Panc1 (cell line): ENCODE data around the gene HYAL1. TPM values are rescaled to one million over a fixed set of nuclear protein-coding genes. Genes with fewer than 3 reads are reported as not detected.

Experiments used
- ATAC-seq: fragments of 200-7000 bp; cut with Tn5 transposase; 2 replicates; pipeline ENCODE4 v1.9.1; 2020; ENCODE audit warnings: mild to moderate bottlenecking, moderate library complexity
- BruUV-seq: library from RNA; stranded (reverse); fragments of 400-500 nt; replicated peaks from 2 replicates; lab custom pipeline; 2021; lab: Mats Ljungman, UMichigan
- CTCF ChIA-PET: fragments of 300-600 bp; sonication (Branson Sonifier 250); formaldehyde crosslinking; loops from one replicate; lab custom pipeline; 2022; ENCODE audit warnings: antibody characterized with exemption; lab: Charles Lee
- POLR2A ChIA-PET: fragments of 300-600 bp; sonication (Branson Sonifier 250); formaldehyde crosslinking; loops from one replicate; lab custom pipeline; 2022; ENCODE audit warnings: antibody characterized with exemption; lab: Charles Lee
- DNase-seq: peaks from one replicate; pipeline ENCODE4 v3.0.0-alpha.2; 2010; ENCODE audit warnings: low read depth, low spot score
- H3K27ac ChIP-seq: 2 replicates; pipeline ENCODE4 v1.5.1; 2011; ENCODE audit warnings: mild to moderate bottlenecking, low read length, inconsistent platforms
- H3K27me3 ChIP-seq: fragments of 200-500 bp; sonication (Bioruptor generic); 2 replicates; pipeline ENCODE4 v1.6.0; 2014; ENCODE audit warnings: low read length, inconsistent platforms; ENCODE audit not compliant: control insufficient read depth, insufficient read depth
- H3K36me3 ChIP-seq: fragments of 200-500 bp; sonication (Bioruptor generic); 2 replicates; pipeline ENCODE4 v1.5.1; 2014; ENCODE audit warnings: inconsistent platforms, mild to moderate bottlenecking, low read length, moderate library complexity; ENCODE audit not compliant: control insufficient read depth, insufficient read depth
- H3K4me1 ChIP-seq: 2 replicates; pipeline ENCODE4 v1.5.1; 2011; ENCODE audit warnings: inconsistent platforms, mild to moderate bottlenecking, low read length, moderate library complexity; ENCODE audit not compliant: control insufficient read depth, insufficient read depth
- H3K4me3 ChIP-seq, 2 experiments: 2 replicates each; pipeline ENCODE4 v1.5.1; 2011 to 2012; ENCODE audit warnings: low read depth in 2 of 2, low read length in 2 of 2, mild to moderate bottlenecking in 2 of 2, inconsistent platforms in 1 of 2, moderate library complexity in 1 of 2
- H3K9me3 ChIP-seq: fragments of 200-500 bp; sonication (Bioruptor generic); 2 replicates; pipeline ENCODE4 v1.5.1; 2014; ENCODE audit warnings: low read depth, mild to moderate bottlenecking, inconsistent platforms, low read length, moderate library complexity; ENCODE audit not compliant: control insufficient read depth, insufficient read depth
- POLR2AphosphoS5 ChIP-seq: IDR thresholded peaks from 2 replicates; pipeline ENCODE4 v1.6.1; 2012; ENCODE audit warnings: mild to moderate bottlenecking, low read depth, low read length, moderate library complexity
- REST ChIP-seq, 2 experiments: IDR thresholded peaks; 2 replicates each; pipeline ENCODE4 v1.6.1; 2011 to 2012; ENCODE audit warnings: low read depth in 2 of 2, control low read depth in 1 of 2, low read length in 1 of 2, mild to moderate bottlenecking in 1 of 2, moderate library complexity in 1 of 2; ENCODE audit not compliant: insufficient read depth in 1 of 2
- SIN3A ChIP-seq: IDR thresholded peaks from 2 replicates; pipeline ENCODE4 v1.6.1; 2012; ENCODE audit warnings: low read depth, mild to moderate bottlenecking, low read length, moderate library complexity, borderline replicate concordance; ENCODE audit not compliant: insufficient read depth
- TCF7L2 ChIP-seq: IDR thresholded peaks from 2 replicates; pipeline ENCODE4 v1.6.1; 2011; ENCODE audit warnings: mild to moderate bottlenecking, low read depth, low read length, inconsistent platforms
- in situ Hi-C: cut with HindIII; loops from 2 replicates; pipeline ENCODE4 v1.10.0; 2016; ENCODE audit warnings: low sequenced_read_pairs, low pct_unique_long_range_greater_than_20kb
- intact Hi-C: fragments of 100-400 bp; cut with micrococcal nuclease; formaldehyde crosslinking; loops from one replicate; pipeline ENCODE4 v1.10.0; 2022; ENCODE audit not compliant: unreplicated experiment
- total RNA-seq: library from RNA; stranded (reverse); gene quantifications from one replicate; pipeline ENCODE4 v1.2.1, GENCODE V29; 2021; ENCODE audit not compliant: unreplicated experiment
- TF ChIP-seq, protein P1 (sequence below): fragments of 450-650 bp; IDR thresholded peaks from 2 replicates; pipeline ENCODE4 v1.5.1; 2017; ENCODE audit warnings: mild to moderate bottlenecking

HYAL1 gene
- total RNA-seq, 1 experiment from 2014 or later = 0.18 TPM

- ChIA-PET POLR2A (no interaction called here), CTCF (interaction anchor here (0.6 kb wide), 1 partner anchor 57 kb away, joined by 3 read pairs; no protein-coding TSS in a partner anchor)
- no peaks in the 10 kb centered on the region for H3K36me3 ChIP-seq
- no peaks in the 10 kb centered on the region for H3K27me3 ChIP-seq
- H3K27ac ChIP-seq = no peak overlapping the region
- intact Hi-C loops (loop anchor here (10.0 kb wide), 1 partner anchor 73 kb away; the partner anchor contains the start of gene GNAT1), in situ Hi-C loops (no loop called here)
- TF ChIP-seq SIN3A (no peak), POLR2AphosphoS5 (no peak), REST (IDR thresholded peaks at IDR 0.05; ENCODE audit: insufficient read depth in 1 of 2, low read depth in 2 of 2, low read length in 1 of 2) (no peak), TCF7L2 (no peak)
- TF ChIP-seq, protein P1, sequence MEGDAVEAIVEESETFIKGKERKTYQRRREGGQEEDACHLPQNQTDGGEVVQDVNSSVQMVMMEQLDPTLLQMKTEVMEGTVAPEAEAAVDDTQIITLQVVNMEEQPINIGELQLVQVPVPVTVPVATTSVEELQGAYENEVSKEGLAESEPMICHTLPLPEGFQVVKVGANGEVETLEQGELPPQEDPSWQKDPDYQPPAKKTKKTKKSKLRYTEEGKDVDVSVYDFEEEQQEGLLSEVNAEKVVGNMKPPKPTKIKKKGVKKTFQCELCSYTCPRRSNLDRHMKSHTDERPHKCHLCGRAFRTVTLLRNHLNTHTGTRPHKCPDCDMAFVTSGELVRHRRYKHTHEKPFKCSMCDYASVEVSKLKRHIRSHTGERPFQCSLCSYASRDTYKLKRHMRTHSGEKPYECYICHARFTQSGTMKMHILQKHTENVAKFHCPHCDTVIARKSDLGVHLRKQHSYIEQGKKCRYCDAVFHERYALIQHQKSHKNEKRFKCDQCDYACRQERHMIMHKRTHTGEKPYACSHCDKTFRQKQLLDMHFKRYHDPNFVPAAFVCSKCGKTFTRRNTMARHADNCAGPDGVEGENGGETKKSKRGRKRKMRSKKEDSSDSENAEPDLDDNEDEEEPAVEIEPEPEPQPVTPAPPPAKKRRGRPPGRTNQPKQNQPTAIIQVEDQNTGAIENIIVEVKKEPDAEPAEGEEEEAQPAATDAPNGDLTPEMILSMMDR = no peak
- ATAC-seq (no peak), DNase-seq (no peak)
- H3K4me3 ChIP-seq = no peak overlapping the region
- peaks cover 8% of the 10 kb centered on the region for H3K4me1 ChIP-seq
- H3K9me3 ChIP-seq = no peaks in the 10 kb centered on the region
- BruUV-seq = no TSS peak
Observed at GRCh38 chr3:50267280-50267913, 36.0 kb downstream of the HYAL1 start.

- no peak for DNase-seq
- Histone ChIP-seq H3K9me3 (no peaks in the 10 kb centered on the region), H3K36me3 (no peaks in the 10 kb centered on the region), H3K27ac (no peak overlapping the region), H3K4me1 (peaks cover 8% of the 10 kb centered on the region), H3K27me3 (no peaks in the 10 kb centered on the region), H3K4me3 (no peak overlapping the region)
- no TSS peak for BruUV-seq
- POLR2A ChIA-PET = no interaction called here
- in situ Hi-C loops (no loop called here), intact Hi-C loops (loop anchor here (10.0 kb wide), 1 partner anchor 72 kb away; the partner anchor contains the start of gene GNAT1)
- no peak for ATAC-seq
- TF ChIP-seq TCF7L2 (no peak), POLR2AphosphoS5 (no peak), REST (IDR thresholded peaks at IDR 0.05; ENCODE audit: insufficient read depth in 1 of 2, low read depth in 2 of 2, low read length in 1 of 2) (no peak), SIN3A (no peak)
- TF ChIP-seq, protein P1 = no peak
- CTCF ChIA-PET = no interaction called here
Observed at GRCh38 chr3:50266836-50267235, 36.5 kb downstream of the HYAL1 start.
